ENCODE results near the gene CBLB. TPM values are rescaled to one million over a fixed set of nuclear protein-coding genes. Genes with fewer than 3 reads are reported as not detected.
A peak's percentile ranks its signal among the peaks of the same experiment; 100 is the strongest.

CBLB gene
- total and polyA plus RNA-seq, 9 of the 15 experiments (the other 6 are each of a cell fraction or from before 2014, with no cell fraction given): 1.8 to 8.1 (median 5.3) TPM

DNA sequence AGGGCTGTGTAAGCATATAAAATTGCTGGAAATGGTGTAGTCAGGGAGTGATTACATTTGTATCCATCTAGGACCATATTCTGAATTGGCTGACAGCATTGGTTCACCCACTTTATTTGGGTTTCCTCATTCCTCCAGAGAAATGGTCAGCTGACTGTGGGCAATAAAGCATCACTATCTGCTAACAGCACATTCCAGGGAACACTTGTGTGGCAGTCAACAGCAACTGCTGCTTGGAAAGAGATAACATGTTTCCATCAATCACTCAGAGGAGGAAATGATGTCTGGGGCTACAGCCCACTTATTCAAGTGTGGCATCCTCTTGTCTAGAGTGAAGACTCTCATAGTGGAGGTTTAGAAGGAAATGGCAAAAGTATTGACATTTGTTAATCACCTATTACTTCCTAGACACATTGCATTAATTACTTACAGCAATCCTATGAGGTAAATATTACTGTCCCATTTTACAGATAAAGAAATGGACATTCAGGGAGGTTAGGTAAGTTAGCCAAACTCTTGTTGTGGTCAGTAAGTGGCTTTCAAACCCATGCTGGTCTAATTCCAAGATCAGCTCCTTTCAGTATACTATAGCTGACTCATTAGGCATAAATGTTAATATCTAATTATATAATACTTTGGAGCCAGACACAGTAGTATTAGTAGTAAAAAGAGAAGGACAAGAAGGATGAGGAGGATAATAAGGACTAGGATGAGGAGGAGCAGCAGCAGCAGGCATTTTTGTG lies 254.4 kb downstream of the CBLB start (continued):
- TF ChIP-seq, protein P1, sequence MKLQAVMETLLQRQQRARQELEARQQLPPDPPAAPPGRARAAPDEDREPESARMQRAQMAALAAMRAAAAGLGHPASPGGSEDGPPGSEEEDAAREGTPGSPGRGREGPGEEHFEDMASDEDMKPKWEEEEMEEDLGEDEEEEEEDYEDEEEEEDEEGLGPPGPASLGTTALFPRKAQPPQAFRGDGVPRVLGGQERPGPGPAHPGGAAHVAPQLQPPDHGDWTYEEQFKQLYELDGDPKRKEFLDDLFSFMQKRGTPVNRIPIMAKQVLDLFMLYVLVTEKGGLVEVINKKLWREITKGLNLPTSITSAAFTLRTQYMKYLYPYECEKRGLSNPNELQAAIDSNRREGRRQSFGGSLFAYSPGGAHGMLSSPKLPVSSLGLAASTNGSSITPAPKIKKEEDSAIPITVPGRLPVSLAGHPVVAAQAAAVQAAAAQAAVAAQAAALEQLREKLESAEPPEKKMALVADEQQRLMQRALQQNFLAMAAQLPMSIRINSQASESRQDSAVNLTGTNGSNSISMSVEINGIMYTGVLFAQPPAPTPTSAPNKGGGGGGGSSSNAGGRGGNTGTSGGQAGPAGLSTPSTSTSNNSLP (IDR thresholded peaks at IDR 0.05; ENCODE audit: borderline replicate concordance, low read depth, low read length): peak; percentile 65; the same call in 1 of the 2 replicates
- TF ChIP-seq KAT2B (IDR thresholded peaks at IDR 0.05; ENCODE audit: low read depth, low read length) (no peak), CREB1 (IDR thresholded peaks at IDR 0.05) (peak; percentile 67; the same call in 1 of the 2 replicates), CREB1 (CRISPR knock-in tag; IDR thresholded peaks at IDR 0.05) (no peak), ZNF584 (CRISPR knock-in tag; IDR thresholded peaks at IDR 0.05; ENCODE audit: low read depth) (peak; percentile 63; the same call in 1 of the 2 replicates), JUNB (CRISPR knock-in tag; conservative IDR thresholded peaks at IDR 0.05) (no peak), FOXJ3 (CRISPR knock-in tag; IDR thresholded peaks at IDR 0.05) (no peak), ZNF316 (IDR thresholded peaks at IDR 0.05) (no peak), CEBPG (CRISPR knock-in tag; IDR thresholded peaks at IDR 0.05) (no peak), CEBPG (tag; conservative IDR thresholded peaks at IDR 0.05 in 1 of 2, IDR thresholded peaks at IDR 0.05 in 1 of 2) (peak in 1 of 2 experiments; percentile 51; a peak in 1 of 4 replicates), ZNF77 (CRISPR knock-in tag; IDR thresholded peaks at IDR 0.05) (no peak), NCOA2 (IDR thresholded peaks at IDR 0.05; ENCODE audit: partially characterized antibody in 2 of 2) (peak; percentile 35 to 61), C11orf30 (IDR thresholded peaks at IDR 0.05; ENCODE audit: low read depth) (no peak), SETDB1 (IDR thresholded peaks at IDR 0.05; ENCODE audit: low read length) (no peak)
- TF ChIP-seq, protein P2, sequence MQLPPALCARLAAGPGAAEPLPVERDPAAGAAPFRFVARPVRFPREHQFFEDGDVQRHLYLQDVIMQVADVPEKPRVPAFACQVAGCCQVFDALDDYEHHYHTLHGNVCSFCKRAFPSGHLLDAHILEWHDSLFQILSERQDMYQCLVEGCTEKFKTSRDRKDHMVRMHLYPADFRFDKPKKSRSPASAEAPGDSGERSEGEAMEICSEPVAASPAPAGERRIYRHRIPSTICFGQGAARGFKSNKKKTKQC (CRISPR knock-in tag; IDR thresholded peaks at IDR 0.05): no peak
- TF ChIP-seq, protein P3, sequence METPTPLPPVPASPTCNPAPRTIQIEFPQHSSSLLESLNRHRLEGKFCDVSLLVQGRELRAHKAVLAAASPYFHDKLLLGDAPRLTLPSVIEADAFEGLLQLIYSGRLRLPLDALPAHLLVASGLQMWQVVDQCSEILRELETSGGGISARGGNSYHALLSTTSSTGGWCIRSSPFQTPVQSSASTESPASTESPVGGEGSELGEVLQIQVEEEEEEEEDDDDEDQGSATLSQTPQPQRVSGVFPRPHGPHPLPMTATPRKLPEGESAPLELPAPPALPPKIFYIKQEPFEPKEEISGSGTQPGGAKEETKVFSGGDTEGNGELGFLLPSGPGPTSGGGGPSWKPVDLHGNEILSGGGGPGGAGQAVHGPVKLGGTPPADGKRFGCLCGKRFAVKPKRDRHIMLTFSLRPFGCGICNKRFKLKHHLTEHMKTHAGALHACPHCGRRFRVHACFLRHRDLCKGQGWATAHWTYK (CRISPR knock-in tag; IDR thresholded peaks at IDR 0.05): no peak
- TF ChIP-seq, protein P4, sequence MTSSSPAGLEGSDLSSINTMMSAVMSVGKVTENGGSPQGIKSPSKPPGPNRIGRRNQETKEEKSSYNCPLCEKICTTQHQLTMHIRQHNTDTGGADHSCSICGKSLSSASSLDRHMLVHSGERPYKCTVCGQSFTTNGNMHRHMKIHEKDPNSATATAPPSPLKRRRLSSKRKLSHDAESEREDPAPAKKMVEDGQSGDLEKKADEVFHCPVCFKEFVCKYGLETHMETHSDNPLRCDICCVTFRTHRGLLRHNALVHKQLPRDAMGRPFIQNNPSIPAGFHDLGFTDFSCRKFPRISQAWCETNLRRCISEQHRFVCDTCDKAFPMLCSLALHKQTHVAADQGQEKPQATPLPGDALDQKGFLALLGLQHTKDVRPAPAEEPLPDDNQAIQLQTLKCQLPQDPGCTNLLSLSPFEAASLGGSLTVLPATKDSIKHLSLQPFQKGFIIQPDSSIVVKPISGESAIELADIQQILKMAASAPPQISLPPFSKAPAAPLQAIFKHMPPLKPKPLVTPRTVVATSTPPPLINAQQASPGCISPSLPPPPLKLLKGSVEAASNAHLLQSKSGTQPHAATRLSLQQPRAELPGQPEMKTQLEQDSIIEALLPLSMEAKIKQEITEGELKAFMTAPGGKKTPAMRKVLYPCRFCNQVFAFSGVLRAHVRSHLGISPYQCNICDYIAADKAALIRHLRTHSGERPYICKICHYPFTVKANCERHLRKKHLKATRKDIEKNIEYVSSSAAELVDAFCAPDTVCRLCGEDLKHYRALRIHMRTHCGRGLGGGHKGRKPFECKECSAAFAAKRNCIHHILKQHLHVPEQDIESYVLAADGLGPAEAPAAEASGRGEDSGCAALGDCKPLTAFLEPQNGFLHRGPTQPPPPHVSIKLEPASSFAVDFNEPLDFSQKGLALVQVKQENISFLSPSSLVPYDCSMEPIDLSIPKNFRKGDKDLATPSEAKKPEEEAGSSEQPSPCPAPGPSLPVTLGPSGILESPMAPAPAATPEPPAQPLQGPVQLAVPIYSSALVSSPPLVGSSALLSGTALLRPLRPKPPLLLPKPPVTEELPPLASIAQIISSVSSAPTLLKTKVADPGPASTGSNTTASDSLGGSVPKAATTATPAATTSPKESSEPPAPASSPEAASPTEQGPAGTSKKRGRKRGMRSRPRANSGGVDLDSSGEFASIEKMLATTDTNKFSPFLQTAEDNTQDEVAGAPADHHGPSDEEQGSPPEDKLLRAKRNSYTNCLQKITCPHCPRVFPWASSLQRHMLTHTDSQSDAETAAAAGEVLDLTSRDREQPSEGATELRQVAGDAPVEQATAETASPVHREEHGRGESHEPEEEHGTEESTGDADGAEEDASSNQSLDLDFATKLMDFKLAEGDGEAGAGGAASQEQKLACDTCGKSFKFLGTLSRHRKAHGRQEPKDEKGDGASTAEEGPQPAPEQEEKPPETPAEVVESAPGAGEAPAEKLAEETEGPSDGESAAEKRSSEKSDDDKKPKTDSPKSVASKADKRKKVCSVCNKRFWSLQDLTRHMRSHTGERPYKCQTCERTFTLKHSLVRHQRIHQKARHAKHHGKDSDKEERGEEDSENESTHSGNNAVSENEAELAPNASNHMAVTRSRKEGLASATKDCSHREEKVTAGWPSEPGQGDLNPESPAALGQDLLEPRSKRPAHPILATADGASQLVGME (CRISPR knock-in tag; IDR thresholded peaks at IDR 0.05): no peak

All from K562 (cell line).